Measurements from ENCODE around the gene TOX4.

GRCh38 chr14:21539189-21539940 lies 62.4 kb downstream of the TOX4 start:
- TF ChIP-seq RAD21 (CRISPR knock-in tag; conservative IDR thresholded peaks at IDR 0.05 in 1 of 2, IDR thresholded peaks at IDR 0.05 in 1 of 2): no peak
- TF ChIP-seq ZFP30 (CRISPR knock-in tag; IDR thresholded peaks at IDR 0.05; ENCODE audit: borderline replicate concordance): no peak
- TF ChIP-seq EZH2 (IDR thresholded peaks at IDR 0.05; ENCODE audit: borderline replicate concordance, low read depth, low read length): no peak
- no peak for TF ChIP-seq FOXA1 (IDR thresholded peaks at IDR 0.05; ENCODE audit: borderline replicate concordance)
- no peak for TF ChIP-seq HDAC2 (IDR thresholded peaks at IDR 0.05)
- TF ChIP-seq CTCF (IDR thresholded peaks at IDR 0.05 in 2 of 3, conservative IDR thresholded peaks at IDR 0.05 in 1 of 3; ENCODE audit: insufficient read depth in 2 of 3, low read depth in 1 of 3, low read length in 3 of 3): no peak
- no peak for TF ChIP-seq GABPB2 (CRISPR knock-in tag; conservative IDR thresholded peaks at IDR 0.05)
- TF ChIP-seq POLR2A (conservative IDR thresholded peaks at IDR 0.05): no peak
- no peak for TF ChIP-seq REST (IDR thresholded peaks at IDR 0.05; ENCODE audit: borderline replicate concordance)
- TF ChIP-seq REST (CRISPR knock-in tag; IDR thresholded peaks at IDR 0.05; ENCODE audit: low read depth): no peak
- no peak for TF ChIP-seq ZBTB7A (IDR thresholded peaks at IDR 0.05; ENCODE audit: borderline replicate concordance, control insufficient read depth, low read depth, low read length)
- no peak for TF ChIP-seq HMG20A (CRISPR knock-in tag; conservative IDR thresholded peaks at IDR 0.05)
- no peak for TF ChIP-seq ELK3 (CRISPR knock-in tag; IDR thresholded peaks at IDR 0.05)
